PFSK-1 (cell line): ENCODE results near the gene SHF.
A peak's percentile ranks its signal among the peaks of the same experiment; 100 is the strongest.

Source experiments
- FOXP2 ChIP-seq: optimal IDR thresholded peaks from 2 replicates; pipeline ENCODE3; 2011; ENCODE audit warnings: borderline replicate concordance, control low read depth, inconsistent platforms; ENCODE audit not compliant: insufficient read depth; ENCODE audit errors: extremely low read length, extremely low read depth
- POLR2AphosphoS5 ChIP-seq: IDR thresholded peaks from 2 replicates; pipeline ENCODE4 v1.6.1; 2012; ENCODE audit warnings: low read depth, mild to moderate bottlenecking, control low read depth, low read length, moderate library complexity
- REST ChIP-seq, 2 experiments: IDR thresholded peaks; 2 replicates each; pipeline versions ENCODE4 v1.6.1 to v1.8.0; 2011 to 2012; ENCODE audit warnings: low read depth in 2 of 2, low read length in 2 of 2, control low read depth in 1 of 2, inconsistent platforms in 1 of 2, mild to moderate bottlenecking in 1 of 2, moderate library complexity in 1 of 2; ENCODE audit not compliant: insufficient read depth in 1 of 2
- SIN3A ChIP-seq: IDR thresholded peaks from 2 replicates; pipeline ENCODE4 v1.6.1; 2012; ENCODE audit warnings: mild to moderate bottlenecking, low read length, moderate library complexity, borderline replicate concordance; ENCODE audit not compliant: insufficient read depth
- TAF1 ChIP-seq: IDR thresholded peaks from 2 replicates; pipeline ENCODE4 v1.6.1; 2012; ENCODE audit warnings: low read length, control low read depth, borderline replicate concordance; ENCODE audit not compliant: insufficient read depth

SHF gene

GRCh38 chr15:45199136-45199810, 11.5 kb upstream of the SHF start:
- TF ChIP-seq POLR2AphosphoS5 (no peak), TAF1 (no peak), FOXP2 (no peak), REST (IDR thresholded peaks at IDR 0.05; ENCODE audit: insufficient read depth in 1 of 2, low read depth in 2 of 2, low read length in 2 of 2) (no peak), SIN3A (no peak)

- TF ChIP-seq REST (IDR thresholded peaks at IDR 0.05; ENCODE audit: insufficient read depth in 1 of 2, low read depth in 2 of 2, low read length in 2 of 2) (no peak), SIN3A (peak; percentile 50; the same call in 1 of the 2 replicates), POLR2AphosphoS5 (peak; percentile 50; the same call in 1 of the 2 replicates), FOXP2 (no peak), TAF1 (peak; percentile 40; the same call in 1 of the 2 replicates)
Measured at GRCh38 chr15:45198337-45199135, 10.8 kb upstream of the SHF start.

- no peak for TF ChIP-seq TAF1
- TF ChIP-seq SIN3A = no peak
- TF ChIP-seq REST (IDR thresholded peaks at IDR 0.05; ENCODE audit: insufficient read depth in 1 of 2, low read depth in 2 of 2, low read length in 2 of 2) = no peak
- TF ChIP-seq POLR2AphosphoS5 = no peak
- no peak for TF ChIP-seq FOXP2
Measured at GRCh38 chr15:45197512-45197911, 9.7 kb upstream of the SHF start.

GRCh38 chr15:45187578-45187893, 230 bp downstream of the SHF start:
- TF ChIP-seq SIN3A (no peak), REST (IDR thresholded peaks at IDR 0.05; ENCODE audit: insufficient read depth in 1 of 2, low read depth in 2 of 2, low read length in 2 of 2) (no peak), TAF1 (no peak), FOXP2 (no peak), POLR2AphosphoS5 (no peak)
